Keratinocyte (primary cell): ENCODE measurements around the gene ATG14.

Experiments
- CTCF ChIP-seq, 3 experiments: IDR thresholded peaks in 1 of 3; conservative IDR thresholded peaks in 1 of 3; optimal IDR thresholded peaks in 1 of 3; 2 replicates in 2 of 3; 3 replicates in 1 of 3; pipeline versions ENCODE3 to v1.5.1; 2011; ENCODE audit warnings: low read length in 3 of 3, mild to moderate bottlenecking in 3 of 3, moderate library complexity in 2 of 3, control low read depth in 1 of 3, inconsistent platforms in 1 of 3; ENCODE audit not compliant: insufficient read depth in 2 of 3; ENCODE audit errors: extremely low read depth in 1 of 3
- EZH2 ChIP-seq: IDR thresholded peaks from one replicate; pipeline ENCODE4 v1.6.1; 2012; ENCODE audit warnings: inconsistent platforms, mild to moderate bottlenecking, low read length, moderate library complexity

- no peak for TF ChIP-seq CTCF (optimal IDR thresholded peaks at IDR 0.05 in 1 of 3, IDR thresholded peaks at IDR 0.05 in 1 of 3, conservative IDR thresholded peaks at IDR 0.05 in 1 of 3; ENCODE audit: extremely low read depth in 1 of 3, insufficient read depth in 2 of 3, low read length in 3 of 3)
- no peak for TF ChIP-seq EZH2
Measured at GRCh38 chr14:55384536-55384935, 27.1 kb downstream of the ATG14 start.
